Measurements from ENCODE around the gene CKS2.

- no peak for TF ChIP-seq CTCF (optimal IDR thresholded peaks at IDR 0.05 in 1 of 3, IDR thresholded peaks at IDR 0.05 in 1 of 3, conservative IDR thresholded peaks at IDR 0.05 in 1 of 3; ENCODE audit: extremely low read depth in 1 of 3, insufficient read depth in 2 of 3, low read length in 3 of 3)
- TF ChIP-seq EZH2 (IDR thresholded peaks at IDR 0.05; ENCODE audit: low read length), result no peak
Measured at GRCh38 chr9:89295400-89295799, 15.6 kb upstream of the CKS2 start.
